GM10248 (cell line): ENCODE results near the gene TRMO.

Experiments
- CTCF ChIA-PET: fragments of 300-600 bp; sonication (Branson Sonifier 250); formaldehyde crosslinking; extraction: SDS; loops from one replicate; lab custom pipeline; 2021; ENCODE audit warnings: antibody characterized with exemption; lab: Yijun Ruan, JAX
- POLR2A ChIA-PET: fragments of 350-650 bp; sonication (Branson Sonifier 250); formaldehyde crosslinking; extraction: SDS; loops from one replicate; lab custom pipeline; 2020; ENCODE audit warnings: antibody characterized with exemption; lab: Yijun Ruan, JAX
- DNase-seq: peaks from one replicate; pipeline ENCODE4 v3.0.0; 2012; ENCODE audit errors: extremely low spot score
- CTCF ChIP-seq: IDR thresholded peaks from 2 replicates; pipeline ENCODE4 v1.5.1; 2012; ENCODE audit warnings: mild to moderate bottlenecking, low read depth; ENCODE audit errors: extremely low read depth, missing control alignments, control extremely low read depth

Gene TRMO, protein sequence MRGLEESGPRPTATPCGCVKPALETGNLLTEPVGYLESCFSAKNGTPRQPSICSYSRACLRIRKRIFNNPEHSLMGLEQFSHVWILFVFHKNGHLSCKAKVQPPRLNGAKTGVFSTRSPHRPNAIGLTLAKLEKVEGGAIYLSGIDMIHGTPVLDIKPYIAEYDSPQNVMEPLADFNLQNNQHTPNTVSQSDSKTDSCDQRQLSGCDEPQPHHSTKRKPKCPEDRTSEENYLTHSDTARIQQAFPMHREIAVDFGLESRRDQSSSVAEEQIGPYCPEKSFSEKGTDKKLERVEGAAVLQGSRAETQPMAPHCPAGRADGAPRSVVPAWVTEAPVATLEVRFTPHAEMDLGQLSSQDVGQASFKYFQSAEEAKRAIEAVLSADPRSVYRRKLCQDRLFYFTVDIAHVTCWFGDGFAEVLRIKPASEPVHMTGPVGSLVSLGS

GRCh38 chr9:97921959-97922724 lies at the start of gene TRMO:
TRMO (minus strand) TSS chr9:97922500; CDS start chr9:97922493, 7 bp downstream.
- peak; percentile 94 for DNase-seq
- TF ChIP-seq CTCF = peak; percentile 67
- ChIA-PET POLR2A (interaction anchor here (0.6 to 1.4 kb wide), 2 partner anchors 289 to 711 kb away, joined by 5 read pairs; partner anchors contain the start of genes NCBP1 and TSTD2), CTCF (interaction anchor here (0.7 to 6.8 kb wide), 34 partner anchors 9 to 853 kb away, joined by 3 to 69 read pairs (median 5); partner anchors contain the start of genes ANP32B, NANS and TBC1D2)

DNA sequence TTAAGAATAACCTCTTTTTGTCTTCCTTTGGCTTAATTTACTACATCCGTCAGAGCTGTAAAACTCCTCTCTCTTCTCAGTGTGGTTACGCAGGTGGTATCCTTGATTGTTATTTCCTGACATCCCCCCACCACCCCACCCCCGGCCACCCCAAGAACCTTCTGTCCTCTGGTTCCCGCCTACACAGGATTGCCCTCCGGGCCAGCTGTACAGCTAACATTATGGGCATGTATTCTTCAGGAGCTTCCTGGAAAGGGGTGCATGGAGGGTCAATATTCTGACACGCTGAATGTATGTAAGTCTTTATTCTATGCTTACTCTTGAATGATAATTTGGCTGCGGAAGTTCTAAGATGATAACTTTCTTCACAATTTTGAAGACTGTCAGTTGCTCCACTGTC lies 47.9 kb upstream of the TRMO start:
- ChIA-PET POLR2A (no interaction called here), CTCF (interaction anchor here (2.5 to 3.2 kb wide), 3 partner anchors 8 to 13 kb away, joined by 8 to 17 read pairs (median 10); partner anchors contain the start of gene ANP32B)
- no peak for TF ChIP-seq CTCF
- DNase-seq = no peak

DNA sequence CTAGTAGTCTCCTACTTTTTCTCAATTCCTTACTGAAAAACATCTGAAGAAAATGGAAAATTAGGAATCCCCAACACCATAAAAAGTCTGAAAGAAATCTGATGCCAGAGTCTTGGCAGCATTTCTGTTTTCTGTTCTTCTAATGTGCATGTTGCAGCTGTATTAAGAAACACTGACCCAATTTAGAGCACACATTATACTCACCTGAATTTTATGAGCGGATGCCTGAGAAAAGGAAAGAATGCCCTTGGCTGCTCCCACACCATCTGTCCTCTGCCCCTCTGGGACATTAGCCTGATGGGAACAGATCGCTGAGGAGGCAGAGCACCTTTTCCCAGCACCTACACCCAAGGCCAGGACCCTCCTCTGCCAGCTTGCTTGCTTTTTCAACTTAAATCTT lies 46.7 kb upstream of the TRMO start:
- ChIA-PET POLR2A (no interaction called here), CTCF (no interaction called here)
- TF ChIP-seq CTCF = no peak
- no peak for DNase-seq

DNA sequence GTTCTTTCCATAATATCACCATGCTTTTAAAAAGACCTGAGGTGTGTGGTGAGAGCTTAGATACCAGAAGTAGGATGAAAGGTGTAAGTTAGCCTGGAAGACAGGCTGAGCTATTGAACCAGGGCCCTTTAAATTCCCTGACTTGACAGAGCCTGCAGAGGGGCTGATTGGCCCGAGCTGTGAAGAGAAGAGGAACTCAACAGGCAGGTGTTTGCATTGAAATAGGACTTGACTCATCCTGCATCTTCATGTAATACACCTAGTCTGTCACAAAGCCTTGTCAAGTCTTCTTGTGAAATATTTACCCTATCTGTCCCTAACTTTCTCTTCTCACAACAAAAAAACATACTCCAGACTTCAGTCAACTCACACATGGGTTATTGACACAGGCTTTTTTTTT lies 44.2 kb upstream of the TRMO start:
- TF ChIP-seq CTCF = no peak
- POLR2A ChIA-PET = no interaction called here
- no peak for DNase-seq
- CTCF ChIA-PET = interaction anchor here (1.0 to 2.6 kb wide), 6 partner anchors 12 to 68 kb away, joined by 3 to 9 read pairs (median 4); no protein-coding TSS in a partner anchor

DNA sequence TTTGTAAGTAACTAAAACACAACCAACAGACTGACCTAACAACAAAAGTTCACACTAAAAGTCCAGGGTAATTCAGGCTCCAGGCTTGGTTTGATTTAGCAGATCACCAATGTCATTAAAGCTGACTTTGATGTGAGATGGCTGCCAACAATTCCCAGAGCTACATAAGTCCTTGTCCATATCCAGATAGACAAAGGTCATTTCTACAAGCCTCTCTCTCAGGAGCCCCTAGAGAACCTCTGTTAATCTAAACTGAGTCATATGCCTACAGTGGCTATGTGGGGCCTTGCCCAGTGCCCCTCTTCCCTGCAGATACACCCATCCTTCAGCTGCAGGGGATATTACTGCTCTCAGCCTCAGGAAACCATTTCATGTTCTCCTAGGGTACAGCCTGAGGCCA lies 42.6 kb upstream of the TRMO start:
- TF ChIP-seq CTCF = no peak
- CTCF ChIA-PET = interaction anchor here (1.0 to 4.0 kb wide), 5 partner anchors 8 to 41 kb away, joined by 4 to 16 read pairs (median 5); partner anchors contain the start of gene ANP32B
- DNase-seq = no peak
- POLR2A ChIA-PET = no interaction called here

- ChIA-PET POLR2A (no interaction called here), CTCF (interaction anchor here (1.0 to 4.0 kb wide), 6 partner anchors 9 to 73 kb away, joined by 3 to 16 read pairs (median 8); partner anchors contain the start of genes ANP32B and TRMO)
- TF ChIP-seq CTCF = no peak
- no peak for DNase-seq
Measured at GRCh38 chr9:97963232-97963631, 40.9 kb upstream of the TRMO start.
